ENCODE measurements around the gene SHISA6. TPM values are rescaled to one million over a fixed set of nuclear protein-coding genes. Genes with fewer than 3 reads are reported as not detected.

The SHISA6 gene
- total and polyA plus RNA-seq, 8 donors = 0.16 to 1.3 (median 0.40) TPM

GRCh38 chr17:11278992-11279270 lies 37.9 kb downstream of the SHISA6 start:
- no peak for TF ChIP-seq CTCF (IDR thresholded peaks at IDR 0.05)
- FAIRE-seq (no peak), ATAC-seq (no peak), DNase-seq (no peak)
- H3K36me3 ChIP-seq = no peaks in the 10 kb centered on the region
- H3K27me3 ChIP-seq = no peaks in the 10 kb centered on the region
- H3K9me3 ChIP-seq = no peaks in the 10 kb centered on the region
- no peak overlapping the region for H3K27ac ChIP-seq
- 35 to 46% methylated on average over 3 of the region's 3 CpGs for WGBS, 2 donors
- H3K4me3 ChIP-seq = no peak overlapping the region
- intact Hi-C loops (cut with DNase I) = no loop called here
- no peaks in the 10 kb centered on the region for H3K4me1 ChIP-seq

GRCh38 chr17:11279776-11280344 lies 38.8 kb downstream of the SHISA6 start:
- no peak for TF ChIP-seq CTCF (IDR thresholded peaks at IDR 0.05)
- Histone ChIP-seq H3K4me3 (no peak overlapping the region), H3K27me3 (no peaks in the 10 kb centered on the region), H3K4me1 (no peaks in the 10 kb centered on the region), H3K36me3 (no peaks in the 10 kb centered on the region), H3K27ac (no peak overlapping the region), H3K9me3 (no peaks in the 10 kb centered on the region)
- FAIRE-seq = no peak
- intact Hi-C loops (cut with DNase I) = no loop called here
- ATAC-seq = no peak
- 36 to 41% methylated on average over 6 of the region's 6 CpGs for WGBS, 2 donors
- DNase-seq = no peak

GRCh38 chr17:11282586-11282985 lies 41.6 kb downstream of the SHISA6 start:
- Histone ChIP-seq H3K9me3 (no peaks in the 10 kb centered on the region), H3K4me1 (no peaks in the 10 kb centered on the region), H3K36me3 (no peaks in the 10 kb centered on the region), H3K27me3 (no peaks in the 10 kb centered on the region), H3K4me3 (no peak overlapping the region), H3K27ac (no peak overlapping the region)
- FAIRE-seq (no peak), DNase-seq (no peak), ATAC-seq (no peak)
- intact Hi-C loops (cut with DNase I) = no loop called here
- 69 to 88% methylated on average over 2 of the region's 2 CpGs for WGBS, 2 donors
- no peak for TF ChIP-seq CTCF (IDR thresholded peaks at IDR 0.05)

GRCh38 chr17:11284811-11285210 lies 43.8 kb downstream of the SHISA6 start:
- FAIRE-seq (no peak), DNase-seq (no peak), ATAC-seq (peak in 1 of 4 donors; percentile 51)
- Histone ChIP-seq H3K36me3 (no peaks in the 10 kb centered on the region), H3K9me3 (no peaks in the 10 kb centered on the region), H3K4me1 (no peaks in the 10 kb centered on the region), H3K4me3 (no peak overlapping the region), H3K27ac (no peak overlapping the region), H3K27me3 (no peaks in the 10 kb centered on the region)
- TF ChIP-seq CTCF (IDR thresholded peaks at IDR 0.05) = no peak
- 38 to 47% methylated on average over 1 of the region's 1 CpG for WGBS, 2 donors
- intact Hi-C loops (cut with DNase I) = no loop called here

- WGBS, 2 donors = 53 to 70% methylated on average over 5 of the region's 5 CpGs
- H3K4me1 ChIP-seq = no peaks in the 10 kb centered on the region
- ATAC-seq = no peak
- H3K36me3 ChIP-seq = no peaks in the 10 kb centered on the region
- no peaks in the 10 kb centered on the region for H3K9me3 ChIP-seq
- H3K4me3 ChIP-seq = no peak overlapping the region
- no peak for TF ChIP-seq CTCF (IDR thresholded peaks at IDR 0.05)
- H3K27me3 ChIP-seq = no peaks in the 10 kb centered on the region
- no peak overlapping the region for H3K27ac ChIP-seq
- intact Hi-C loops (cut with DNase I) = no loop called here
- no peak for FAIRE-seq
- no peak for DNase-seq
Measured at GRCh38 chr17:11285946-11286345, 44.9 kb downstream of the SHISA6 start.
